Dedifferentiated amniotic fluid mesenchymal stem cell (primary cell): ENCODE data around the gene CNBP.
A peak's percentile ranks its signal among the peaks of the same experiment; 100 is the strongest.
"Not testable (repeated sequence)": the region's sequence is repeated elsewhere in the genome, so short reads cannot be mapped to it uniquely, and the experiment has no call there.

Source experiments
- DNase-seq: peaks from one replicate; pipeline ENCODE4 v3.0.0-alpha.2; 2016; ENCODE audit errors: extremely low spot score

Gene CNBP

GRCh38 chr3:129184784-129185542 is 1.3 kb upstream of the CNBP start:
- not testable (repeated sequence) for DNase-seq

DNA sequence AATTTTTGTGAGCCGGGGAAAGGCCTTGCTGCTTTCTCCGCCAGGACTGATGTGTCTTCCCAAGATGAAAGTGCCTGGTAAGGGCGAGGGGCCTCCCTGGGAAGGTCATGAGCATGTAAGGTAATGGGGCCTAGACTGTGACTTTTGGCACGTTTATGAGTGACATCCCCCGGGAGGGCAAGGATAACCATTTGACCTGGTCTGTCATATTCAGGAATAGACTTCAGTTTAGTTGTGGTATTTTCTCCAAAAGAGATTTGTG is 631 bp upstream of the CNBP start:
- DNase-seq: no peak

GRCh38 chr3:129182390-129183185 is 1.1 kb downstream of the CNBP start:
- peak; percentile 39 for DNase-seq

- DNase-seq: no peak
Measured at GRCh38 chr3:129181819-129182218, 1.9 kb downstream of the CNBP start.

- no peak for DNase-seq
Measured at GRCh38 chr3:129180461-129180860, 3.2 kb downstream of the CNBP start.

- no peak for DNase-seq
Measured at GRCh38 chr3:129176051-129176450, 7.6 kb downstream of the CNBP start.

DNA sequence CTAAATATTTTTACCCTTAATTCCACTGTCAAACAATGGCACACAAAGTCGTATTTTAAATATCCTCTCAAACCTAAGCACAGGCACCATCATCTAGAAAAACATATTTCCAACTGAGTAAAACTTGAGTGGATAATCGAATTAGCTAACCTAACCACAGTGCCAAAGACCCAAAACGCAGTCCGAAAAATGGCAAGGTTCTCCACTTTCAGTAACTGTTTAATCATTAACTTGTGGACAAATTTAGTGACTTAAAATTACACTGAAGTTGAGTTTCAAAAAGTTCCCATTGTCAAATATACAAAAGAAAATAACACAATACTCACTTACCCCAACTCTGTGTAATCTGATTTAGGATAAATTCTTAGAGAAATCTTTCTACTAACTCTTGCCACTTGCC is 10.0 kb downstream of the CNBP start:
- DNase-seq: no peak

DNA sequence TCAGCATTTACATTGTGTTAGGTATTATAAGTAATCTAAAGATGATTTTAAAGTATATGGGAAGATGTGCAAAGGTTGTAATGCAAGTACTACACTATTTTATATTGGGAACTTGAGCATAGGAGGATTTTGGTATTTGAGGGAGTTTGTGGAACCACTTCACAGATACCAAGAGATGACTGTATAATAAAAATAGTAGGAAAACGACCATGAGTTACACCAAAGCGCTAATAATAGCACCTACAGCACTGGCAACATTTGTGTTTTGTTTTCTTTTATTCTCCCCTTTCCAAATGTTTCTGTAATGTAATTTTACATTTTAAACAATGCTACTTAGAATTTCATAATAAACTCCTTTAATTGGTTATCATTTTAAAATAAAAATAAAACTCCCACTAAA is 10.5 kb downstream of the CNBP start:
- DNase-seq: no peak

GRCh38 chr3:129166579-129167332 is 16.9 kb downstream of the CNBP start:
- no peak for DNase-seq

GRCh38 chr3:129165594-129165993 is 18.1 kb downstream of the CNBP start:
- DNase-seq: not testable (repeated sequence)

GRCh38 chr3:129164500-129164899 is 19.2 kb downstream of the CNBP start:
- no peak for DNase-seq

- no peak for DNase-seq
Measured at GRCh38 chr3:129162729-129163579, 20.7 kb downstream of the CNBP start.

- DNase-seq: no peak
Measured at GRCh38 chr3:129161860-129162271, 21.8 kb downstream of the CNBP start.

DNA sequence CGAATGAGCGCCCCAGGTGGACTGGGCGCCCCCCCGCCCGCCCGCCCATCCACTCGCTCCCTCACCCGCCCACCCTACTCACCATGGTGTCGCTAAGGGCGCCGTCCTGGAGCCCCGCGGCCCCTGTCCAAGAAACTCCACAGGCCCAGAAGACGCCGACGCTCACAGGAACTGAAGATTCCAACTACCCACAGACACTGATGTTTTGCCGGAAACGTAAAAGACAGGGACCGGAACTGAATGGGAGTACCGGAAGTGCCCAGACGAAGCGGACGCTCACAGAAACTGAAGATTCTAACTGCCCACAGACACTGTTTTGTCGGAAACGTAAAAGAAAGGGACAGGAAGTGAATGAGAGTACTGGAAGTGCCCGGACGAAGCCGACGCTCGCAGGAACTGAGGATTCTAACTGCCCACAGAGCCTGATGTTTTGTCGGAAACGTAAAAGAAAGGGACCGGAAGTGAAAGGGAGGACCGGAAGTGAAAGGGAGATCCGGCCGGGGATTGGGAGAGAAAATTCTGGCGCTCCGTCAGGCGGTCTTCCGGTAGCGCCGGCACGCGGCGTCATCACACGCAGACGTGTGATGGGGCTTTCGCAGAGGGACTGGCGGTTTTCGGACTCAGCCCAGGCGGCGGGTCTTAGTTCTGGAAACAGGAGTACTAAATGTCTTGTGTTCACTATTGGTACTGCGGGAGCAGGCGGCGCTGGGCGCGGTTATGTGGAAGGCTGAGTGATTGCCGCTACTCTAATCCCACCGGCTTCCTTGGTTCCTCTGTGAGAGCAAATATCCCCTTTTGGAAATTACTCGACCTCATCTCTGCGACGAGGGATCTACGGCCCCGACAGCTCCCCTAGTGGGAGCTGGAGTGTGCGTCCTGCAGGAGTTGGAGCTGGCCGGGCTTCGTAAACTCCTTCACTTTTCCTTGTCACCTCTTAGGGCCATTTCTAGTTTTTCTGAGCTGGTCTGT is 22.5 kb downstream of the CNBP start, which contains the start of gene ISY1:
Gene ISY1 (minus strand): TSS at position 173 of the 969 bp plus-strand sequence. CDS start 88 bp downstream, at position 85.
- DNase-seq: peak; percentile 94

GRCh38 chr3:129144786-129145185 is 38.9 kb downstream of the CNBP start:
- no peak for DNase-seq

- not testable (repeated sequence) for DNase-seq
Measured at GRCh38 chr3:129141011-129141410, 42.7 kb downstream of the CNBP start.

- DNase-seq: no peak
Measured at GRCh38 chr3:129139911-129140310, 43.8 kb downstream of the CNBP start.

DNA sequence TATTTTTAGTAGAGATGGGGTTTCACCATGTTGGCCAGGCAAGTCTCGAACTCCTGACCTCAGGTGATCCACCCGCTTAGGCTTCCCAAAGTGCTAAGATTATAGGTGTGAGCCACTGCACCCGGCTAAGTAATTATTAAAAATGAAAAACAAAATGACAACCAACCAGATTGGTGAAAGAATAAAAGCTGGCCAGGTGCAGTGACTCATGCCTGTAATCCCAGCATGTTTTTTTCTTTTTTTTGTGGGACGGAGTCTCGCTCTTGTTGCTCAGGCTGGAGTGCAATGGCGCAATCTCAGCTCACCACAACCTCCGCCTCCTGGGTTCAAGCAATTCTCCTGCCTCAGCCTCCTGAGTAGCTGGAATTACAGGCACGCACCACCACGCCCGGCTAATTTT is 47.4 kb downstream of the CNBP start:
- not testable (repeated sequence) for DNase-seq

DNA sequence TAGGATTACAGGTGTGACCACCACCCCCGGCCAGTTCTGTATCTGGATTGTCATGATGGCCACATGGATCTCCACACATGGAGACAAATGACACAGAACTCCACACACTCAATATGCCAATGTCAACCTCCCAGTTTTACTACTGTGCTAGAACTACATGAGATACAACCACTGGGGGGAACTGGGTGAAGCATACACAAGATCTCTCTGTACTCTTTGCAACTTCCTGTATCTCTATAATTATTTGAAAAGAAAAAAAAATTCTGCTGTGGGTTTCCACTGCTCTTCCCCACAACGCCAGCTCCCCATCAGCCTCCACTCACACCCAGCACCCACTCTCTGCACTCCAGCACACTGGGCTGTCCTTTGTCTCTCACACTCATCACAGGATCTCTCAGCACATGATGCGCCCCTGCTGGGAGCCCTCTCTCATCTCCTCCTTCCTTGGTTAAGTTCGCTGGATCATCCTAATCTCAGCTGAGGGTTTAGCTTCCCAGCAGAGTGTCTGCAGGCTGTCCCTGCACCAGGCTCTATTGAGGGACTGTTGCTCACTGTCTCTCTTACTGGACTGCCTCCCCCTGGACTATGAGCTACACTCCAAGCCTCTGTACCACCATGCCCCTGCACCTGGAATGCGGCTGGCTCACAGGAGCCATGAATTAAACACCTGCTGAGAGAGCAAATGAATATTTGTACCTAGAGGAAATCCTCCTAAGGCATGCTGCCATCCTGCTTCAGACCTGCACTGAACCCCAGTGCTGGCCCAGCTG is 51.4 kb downstream of the CNBP start:
- no peak for DNase-seq
